ENCODE data around the gene UST. TPM values are rescaled to one million over a fixed set of nuclear protein-coding genes. Genes with fewer than 3 reads are reported as not detected.
A peak's percentile ranks its signal among the peaks of the same experiment; 100 is the strongest.

The UST gene
- total RNA-seq, 1 experiment from 2014 or later: 32.1 TPM

DNA sequence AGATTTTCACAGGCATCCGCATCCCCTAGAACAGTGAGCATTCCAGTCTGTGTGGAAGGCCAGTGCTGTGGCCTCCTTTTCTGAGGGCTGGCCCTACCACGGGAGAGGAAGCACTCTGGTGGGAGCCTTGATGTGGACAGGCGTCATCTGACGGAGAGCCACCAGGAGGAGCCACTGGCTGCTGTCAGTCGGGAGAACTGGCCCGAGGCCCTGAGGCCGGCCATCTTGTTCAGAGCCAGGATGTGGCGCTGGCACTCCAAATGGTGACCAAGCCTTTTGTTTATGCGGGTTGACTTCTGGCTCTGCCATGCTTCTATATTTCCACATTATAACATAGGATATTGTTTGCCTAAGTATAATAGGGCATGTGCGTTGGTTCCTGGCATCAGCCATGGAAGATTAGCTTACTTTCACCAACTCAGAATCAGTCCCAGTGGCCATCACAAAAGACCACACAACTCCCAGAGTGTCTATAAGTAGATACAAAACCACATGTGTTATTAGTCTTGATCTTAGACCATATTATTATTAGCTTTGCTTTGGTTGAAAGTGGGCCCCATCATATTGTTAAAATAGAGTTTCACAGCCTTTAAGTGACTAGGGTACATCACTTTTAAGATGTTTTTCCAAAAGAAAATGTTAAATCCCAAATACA, 296.8 kb downstream of the UST start:
- POLR2A ChIA-PET: no interaction called here
- H3K36me3 Mint-ChIP-seq: peaks cover 33% of the 10 kb centered on the region
- no peaks in the 10 kb centered on the region for H3K27me3 Mint-ChIP-seq (ENCODE audit: low read depth)
- CTCF ChIA-PET: interaction anchor here (0.6 to 1.4 kb wide), 3 partner anchors 12 to 388 kb away, joined by 3 to 6 read pairs (median 3); no protein-coding TSS in a partner anchor
- TF ChIP-seq CTCF (IDR thresholded peaks at IDR 0.05) (peak; percentile 53; the same call in 1 of the 2 replicates), HMGA2 (CRISPR knock-in tag; IDR thresholded peaks at IDR 0.05) (no peak), NFYB (CRISPR knock-in tag; conservative IDR thresholded peaks at IDR 0.05; ENCODE audit: low read depth) (no peak)
- ATAC-seq (peak; percentile 84), DNase-seq (ENCODE audit: low spot score) (peak; percentile 73)
- no peaks in the 10 kb centered on the region for H3K9me3 Mint-ChIP-seq
- H3K4me1 Mint-ChIP-seq: peaks cover 35% of the 10 kb centered on the region
- no peak overlapping the region for H3K27ac Mint-ChIP-seq
- H3K4me3 Mint-ChIP-seq: no peak overlapping the region

GRCh38 chr6:149044528-149044927, 297.7 kb downstream of the UST start:
- Mint-ChIP-seq H3K9me3 (no peaks in the 10 kb centered on the region), H3K27ac (no peak overlapping the region), H3K36me3 (peaks cover 32% of the 10 kb centered on the region), H3K4me1 (peaks cover 41% of the 10 kb centered on the region), H3K27me3 (ENCODE audit: low read depth) (no peaks in the 10 kb centered on the region), H3K4me3 (no peak overlapping the region)
- ChIA-PET POLR2A (no interaction called here), CTCF (interaction anchor here (0.6 to 1.8 kb wide), 4 partner anchors 10 to 387 kb away, joined by 3 to 6 read pairs (median 4); no protein-coding TSS in a partner anchor)
- DNase-seq (ENCODE audit: low spot score) (no peak), ATAC-seq (no peak)
- TF ChIP-seq HMGXB4 (CRISPR knock-in tag; IDR thresholded peaks at IDR 0.05) (no peak), ESRRA (CRISPR knock-in tag; IDR thresholded peaks at IDR 0.05; ENCODE audit: borderline replicate concordance) (no peak), RORB (CRISPR knock-in tag; IDR thresholded peaks at IDR 0.05) (no peak), ZNF138 (CRISPR knock-in tag; conservative IDR thresholded peaks at IDR 0.05) (no peak), OVOL2 (CRISPR knock-in tag; IDR thresholded peaks at IDR 0.05; ENCODE audit: borderline replicate concordance) (no peak), NFYB (CRISPR knock-in tag; conservative IDR thresholded peaks at IDR 0.05; ENCODE audit: low read depth) (no peak), ATF1 (CRISPR knock-in tag; IDR thresholded peaks at IDR 0.05) (no peak), CTCF (IDR thresholded peaks at IDR 0.05) (no peak), E2F5 (CRISPR knock-in tag; IDR thresholded peaks at IDR 0.05) (no peak), ZNF423 (CRISPR knock-in tag; IDR thresholded peaks at IDR 0.05) (no peak), ZNF219 (CRISPR knock-in tag; IDR thresholded peaks at IDR 0.05; ENCODE audit: borderline replicate concordance) (no peak), ZMAT4 (CRISPR knock-in tag; IDR thresholded peaks at IDR 0.05) (no peak), JUN (CRISPR knock-in tag; IDR thresholded peaks at IDR 0.05) (no peak), ZBTB43 (CRISPR knock-in tag; IDR thresholded peaks at IDR 0.05) (no peak), NR3C1 (CRISPR knock-in tag; conservative IDR thresholded peaks at IDR 0.05; ENCODE audit: low read depth) (no peak)
- TF ChIP-seq, protein P1, sequence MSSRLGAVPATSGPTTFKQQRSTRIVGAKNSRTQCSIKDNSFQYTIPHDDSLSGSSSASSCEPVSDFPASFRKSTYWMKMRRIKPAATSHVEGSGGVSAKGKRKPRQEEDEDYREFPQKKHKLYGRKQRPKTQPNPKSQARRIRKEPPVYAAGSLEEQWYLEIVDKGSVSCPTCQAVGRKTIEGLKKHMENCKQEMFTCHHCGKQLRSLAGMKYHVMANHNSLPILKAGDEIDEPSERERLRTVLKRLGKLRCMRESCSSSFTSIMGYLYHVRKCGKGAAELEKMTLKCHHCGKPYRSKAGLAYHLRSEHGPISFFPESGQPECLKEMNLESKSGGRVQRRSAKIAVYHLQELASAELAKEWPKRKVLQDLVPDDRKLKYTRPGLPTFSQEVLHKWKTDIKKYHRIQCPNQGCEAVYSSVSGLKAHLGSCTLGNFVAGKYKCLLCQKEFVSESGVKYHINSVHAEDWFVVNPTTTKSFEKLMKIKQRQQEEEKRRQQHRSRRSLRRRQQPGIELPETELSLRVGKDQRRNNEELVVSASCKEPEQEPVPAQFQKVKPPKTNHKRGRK (CRISPR knock-in tag; IDR thresholded peaks at IDR 0.05; ENCODE audit: borderline replicate concordance): no peak
- TF ChIP-seq, protein P2, sequence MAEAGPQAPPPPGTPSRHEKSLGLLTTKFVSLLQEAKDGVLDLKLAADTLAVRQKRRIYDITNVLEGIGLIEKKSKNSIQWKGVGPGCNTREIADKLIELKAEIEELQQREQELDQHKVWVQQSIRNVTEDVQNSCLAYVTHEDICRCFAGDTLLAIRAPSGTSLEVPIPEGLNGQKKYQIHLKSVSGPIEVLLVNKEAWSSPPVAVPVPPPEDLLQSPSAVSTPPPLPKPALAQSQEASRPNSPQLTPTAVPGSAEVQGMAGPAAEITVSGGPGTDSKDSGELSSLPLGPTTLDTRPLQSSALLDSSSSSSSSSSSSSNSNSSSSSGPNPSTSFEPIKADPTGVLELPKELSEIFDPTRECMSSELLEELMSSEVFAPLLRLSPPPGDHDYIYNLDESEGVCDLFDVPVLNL (CRISPR knock-in tag; IDR thresholded peaks at IDR 0.05; ENCODE audit: borderline replicate concordance, low read depth): no peak
- TF ChIP-seq, protein P3, sequence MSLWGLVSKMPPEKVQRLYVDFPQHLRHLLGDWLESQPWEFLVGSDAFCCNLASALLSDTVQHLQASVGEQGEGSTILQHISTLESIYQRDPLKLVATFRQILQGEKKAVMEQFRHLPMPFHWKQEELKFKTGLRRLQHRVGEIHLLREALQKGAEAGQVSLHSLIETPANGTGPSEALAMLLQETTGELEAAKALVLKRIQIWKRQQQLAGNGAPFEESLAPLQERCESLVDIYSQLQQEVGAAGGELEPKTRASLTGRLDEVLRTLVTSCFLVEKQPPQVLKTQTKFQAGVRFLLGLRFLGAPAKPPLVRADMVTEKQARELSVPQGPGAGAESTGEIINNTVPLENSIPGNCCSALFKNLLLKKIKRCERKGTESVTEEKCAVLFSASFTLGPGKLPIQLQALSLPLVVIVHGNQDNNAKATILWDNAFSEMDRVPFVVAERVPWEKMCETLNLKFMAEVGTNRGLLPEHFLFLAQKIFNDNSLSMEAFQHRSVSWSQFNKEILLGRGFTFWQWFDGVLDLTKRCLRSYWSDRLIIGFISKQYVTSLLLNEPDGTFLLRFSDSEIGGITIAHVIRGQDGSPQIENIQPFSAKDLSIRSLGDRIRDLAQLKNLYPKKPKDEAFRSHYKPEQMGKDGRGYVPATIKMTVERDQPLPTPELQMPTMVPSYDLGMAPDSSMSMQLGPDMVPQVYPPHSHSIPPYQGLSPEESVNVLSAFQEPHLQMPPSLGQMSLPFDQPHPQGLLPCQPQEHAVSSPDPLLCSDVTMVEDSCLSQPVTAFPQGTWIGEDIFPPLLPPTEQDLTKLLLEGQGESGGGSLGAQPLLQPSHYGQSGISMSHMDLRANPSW (CRISPR knock-in tag; conservative IDR thresholded peaks at IDR 0.05; ENCODE audit: low read depth): no peak

Measured in WTC11 (cell line).